ENCODE results near the gene TRMT6. TPM values are rescaled to one million over a fixed set of nuclear protein-coding genes. Genes with fewer than 3 reads are reported as not detected.

The TRMT6 gene
- total and polyA plus RNA-seq, 2 donors (not counting 1 experiment from before 2014, with no cell fraction given) = 7.8 to 12.5 TPM

- Histone ChIP-seq H3K79me2 (ENCODE audit: control insufficient read depth, insufficient read depth, low read length) (no peaks in the 10 kb centered on the region), H3K36me3 (ENCODE audit: control insufficient read depth, insufficient read depth, low read length) (no peaks in the 10 kb centered on the region), H3K9me3 (ENCODE audit: control insufficient read depth, insufficient read depth, low read depth, low read length) (no peaks in the 10 kb centered on the region), H4K20me1 (ENCODE audit: control insufficient read depth, extremely low read depth, insufficient read depth, low read length) (no peaks in the 10 kb centered on the region), H3K27me3 (ENCODE audit: control insufficient read depth, insufficient read depth, low read length) (peaks cover 10% of the 10 kb centered on the region), H3K9ac (ENCODE audit: insufficient read depth, low read length) (no peak overlapping the region), H3K4me3 (replicated peaks in 1 of 4; ENCODE audit: control extremely low read depth in 1 of 4, insufficient read depth in 1 of 4, low read depth in 3 of 4, low read length in 4 of 4) (no peak overlapping the region), H3K4me2 (ENCODE audit: extremely low read depth, insufficient read depth, low read length) (no peak overlapping the region), H3K4me1 (ENCODE audit: control insufficient read depth, extremely low read depth, insufficient read depth, low read length) (no peaks in the 10 kb centered on the region), H3K27ac (ENCODE audit: insufficient read depth, low read length) (no peak overlapping the region), H2AFZ (ENCODE audit: low read length) (no peak overlapping the region)
- DNase-seq (ENCODE audit: low read depth in 2 of 2) = no peak
- TF ChIP-seq EZH2 (IDR thresholded peaks at IDR 0.05; ENCODE audit: low read length, missing control alignments) (no peak), CTCF (conservative IDR thresholded peaks at IDR 0.05 in 1 of 2, IDR thresholded peaks at IDR 0.05 in 1 of 2; ENCODE audit: low read depth in 1 of 2, low read length in 2 of 2) (no peak)
Observed at GRCh38 chr20:5895626-5896025, 54.7 kb downstream of the TRMT6 start.

- Histone ChIP-seq H3K27ac (ENCODE audit: insufficient read depth, low read length) (no peak overlapping the region), H3K36me3 (ENCODE audit: control insufficient read depth, insufficient read depth, low read length) (no peaks in the 10 kb centered on the region), H3K9ac (ENCODE audit: insufficient read depth, low read length) (no peak overlapping the region), H3K4me3 (replicated peaks in 1 of 4; ENCODE audit: control extremely low read depth in 1 of 4, insufficient read depth in 1 of 4, low read depth in 3 of 4, low read length in 4 of 4) (no peak overlapping the region), H3K4me2 (ENCODE audit: extremely low read depth, insufficient read depth, low read length) (no peak overlapping the region), H3K27me3 (ENCODE audit: control insufficient read depth, insufficient read depth, low read length) (peaks cover 10% of the 10 kb centered on the region), H3K79me2 (ENCODE audit: control insufficient read depth, insufficient read depth, low read length) (no peaks in the 10 kb centered on the region), H2AFZ (ENCODE audit: low read length) (no peak overlapping the region), H4K20me1 (ENCODE audit: control insufficient read depth, extremely low read depth, insufficient read depth, low read length) (no peaks in the 10 kb centered on the region), H3K4me1 (ENCODE audit: control insufficient read depth, extremely low read depth, insufficient read depth, low read length) (no peaks in the 10 kb centered on the region), H3K9me3 (ENCODE audit: control insufficient read depth, insufficient read depth, low read depth, low read length) (no peaks in the 10 kb centered on the region)
- no peak for TF ChIP-seq EZH2 (IDR thresholded peaks at IDR 0.05; ENCODE audit: low read length, missing control alignments)
- no peak for TF ChIP-seq CTCF (conservative IDR thresholded peaks at IDR 0.05 in 1 of 2, IDR thresholded peaks at IDR 0.05 in 1 of 2; ENCODE audit: low read depth in 1 of 2, low read length in 2 of 2)
- no peak for DNase-seq (ENCODE audit: low read depth in 2 of 2)
Observed at GRCh38 chr20:5893621-5894020, 56.7 kb downstream of the TRMT6 start.

GRCh38 chr20:5893052-5893451 lies 57.3 kb downstream of the TRMT6 start:
- Histone ChIP-seq H3K36me3 (ENCODE audit: control insufficient read depth, insufficient read depth, low read length) (no peaks in the 10 kb centered on the region), H3K9me3 (ENCODE audit: control insufficient read depth, insufficient read depth, low read depth, low read length) (no peaks in the 10 kb centered on the region), H2AFZ (ENCODE audit: low read length) (no peak overlapping the region), H3K79me2 (ENCODE audit: control insufficient read depth, insufficient read depth, low read length) (no peaks in the 10 kb centered on the region), H3K9ac (ENCODE audit: insufficient read depth, low read length) (no peak overlapping the region), H3K27ac (ENCODE audit: insufficient read depth, low read length) (no peak overlapping the region), H3K4me2 (ENCODE audit: extremely low read depth, insufficient read depth, low read length) (no peak overlapping the region), H3K4me3 (replicated peaks in 1 of 4; ENCODE audit: control extremely low read depth in 1 of 4, insufficient read depth in 1 of 4, low read depth in 3 of 4, low read length in 4 of 4) (no peak overlapping the region), H3K27me3 (ENCODE audit: control insufficient read depth, insufficient read depth, low read length) (peaks cover 10% of the 10 kb centered on the region), H4K20me1 (ENCODE audit: control insufficient read depth, extremely low read depth, insufficient read depth, low read length) (no peaks in the 10 kb centered on the region), H3K4me1 (ENCODE audit: control insufficient read depth, extremely low read depth, insufficient read depth, low read length) (no peaks in the 10 kb centered on the region)
- TF ChIP-seq EZH2 (IDR thresholded peaks at IDR 0.05; ENCODE audit: low read length, missing control alignments) (no peak), CTCF (conservative IDR thresholded peaks at IDR 0.05 in 1 of 2, IDR thresholded peaks at IDR 0.05 in 1 of 2; ENCODE audit: low read depth in 1 of 2, low read length in 2 of 2) (no peak)
- DNase-seq (ENCODE audit: low read depth in 2 of 2) = no peak

All from fibroblast of lung (primary cell).